ENCODE data around the gene SCN1B. TPM values are rescaled to one million over a fixed set of nuclear protein-coding genes. Genes with fewer than 3 reads are reported as not detected.

The SCN1B gene
- polyA plus RNA-seq, 1 donor from 2014 or later: 1.5 TPM

DNA sequence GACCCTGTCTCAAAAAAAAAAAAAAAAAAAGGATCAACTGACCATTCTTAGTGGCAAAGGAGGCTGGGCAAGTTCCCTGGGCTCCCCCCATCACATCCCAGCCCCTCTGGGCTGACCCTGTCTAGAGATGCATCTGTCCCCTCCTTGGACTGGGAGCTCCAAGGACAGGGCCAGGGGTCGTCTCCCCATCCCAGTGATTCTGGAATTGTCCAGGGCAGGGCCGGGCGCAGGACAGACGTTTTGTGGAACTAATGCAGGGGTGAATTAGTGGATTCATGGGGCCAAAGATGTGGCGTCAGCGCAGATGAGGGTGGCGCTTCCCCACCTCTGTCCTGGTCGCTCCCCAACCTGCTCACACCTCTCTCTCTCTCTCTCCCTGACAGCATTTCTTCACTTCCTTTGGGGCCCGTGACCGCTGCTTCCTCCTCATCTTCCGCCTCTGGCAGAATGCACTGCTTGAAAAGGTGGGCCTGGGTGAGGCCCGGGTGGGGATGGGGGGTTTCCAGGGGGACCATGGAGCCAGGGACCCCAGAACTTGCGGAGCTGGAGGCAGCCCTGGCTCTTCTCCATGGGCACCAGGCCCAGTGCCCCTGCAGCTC is 19.1 kb upstream of the SCN1B start:
- no peak for TF ChIP-seq MXI1 (conservative IDR thresholded peaks at IDR 0.05; ENCODE audit: poor library complexity, severe bottlenecking)
- TF ChIP-seq POLR2AphosphoS5 (IDR thresholded peaks at IDR 0.05): no peak
- TF ChIP-seq EP300 (conservative IDR thresholded peaks at IDR 0.05; ENCODE audit: poor library complexity, severe bottlenecking): no peak

DNA sequence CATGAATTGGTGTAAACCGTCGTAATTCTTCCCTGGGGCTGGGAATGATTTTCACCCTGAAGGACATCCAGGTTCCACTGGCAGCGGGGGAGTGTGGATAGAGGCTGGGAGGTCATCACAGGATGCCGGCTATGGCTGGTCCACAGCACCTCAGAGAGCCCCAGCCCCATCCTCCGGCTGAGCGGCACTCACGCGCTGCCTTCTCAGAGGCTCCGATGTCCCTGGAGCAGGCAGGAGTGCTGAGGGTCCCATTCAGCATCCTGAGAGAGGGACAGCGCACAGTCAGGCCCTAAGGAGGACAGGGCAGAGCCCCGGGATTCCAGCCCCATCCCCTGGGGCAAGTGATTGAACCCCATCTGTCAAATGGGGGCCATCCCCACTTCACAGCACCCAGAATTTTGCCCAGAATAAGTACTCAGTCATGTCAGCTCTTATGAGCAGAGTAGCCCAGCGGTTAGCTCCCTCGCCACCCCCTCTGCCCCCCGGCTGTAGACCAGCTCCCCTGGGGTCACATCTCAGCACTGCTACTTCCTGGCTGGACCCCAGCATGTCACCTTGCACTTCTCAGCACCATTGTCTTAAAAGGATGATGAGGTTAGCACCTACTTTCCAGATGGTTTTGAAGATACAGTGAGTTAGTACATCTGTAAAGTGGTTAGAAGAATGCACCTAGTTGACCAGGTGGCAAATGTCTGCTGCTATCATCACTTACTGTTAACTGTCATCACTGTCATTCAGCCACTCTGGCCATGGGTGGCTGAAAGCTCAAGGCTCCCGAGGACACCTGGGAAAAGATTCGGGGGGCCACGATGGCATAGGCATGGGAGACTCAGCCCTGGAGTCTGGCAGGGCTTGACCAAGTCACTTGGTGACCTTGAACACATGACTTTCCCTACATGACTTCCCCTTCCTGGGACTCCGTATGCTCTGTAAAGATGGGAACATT is 18.3 kb upstream of the SCN1B start:
- no peaks in the 10 kb centered on the region for H3K9me3 ChIP-seq (ENCODE audit: low read length)
- H4K20me1 ChIP-seq (ENCODE audit: insufficient read depth): no peaks in the 10 kb centered on the region
- H3K9ac ChIP-seq (ENCODE audit: low read length): no peak overlapping the region
- H3F3A ChIP-seq (ENCODE audit: insufficient read depth, low read length, poor library complexity, severe bottlenecking): no peaks in the 10 kb centered on the region
- H3K4me2 ChIP-seq (ENCODE audit: low read length): no peak overlapping the region
- no peaks in the 10 kb centered on the region for H3K79me2 ChIP-seq (replicated peaks; ENCODE audit: insufficient read depth, low read length)
- H3K27me3 ChIP-seq (ENCODE audit: insufficient read depth, low read depth, low read length): no peaks in the 10 kb centered on the region
- no peak overlapping the region for H3K27ac ChIP-seq (ENCODE audit: low read length)
- H2AFZ ChIP-seq (ENCODE audit: low read depth, low read length): no peak overlapping the region
- no peak overlapping the region for H3K4me3 ChIP-seq (ENCODE audit: low read length)
- TF ChIP-seq RAD21 (conservative IDR thresholded peaks at IDR 0.05) (no peak), SMC3 (conservative IDR thresholded peaks at IDR 0.05; ENCODE audit: poor library complexity) (no peak), MXI1 (conservative IDR thresholded peaks at IDR 0.05; ENCODE audit: poor library complexity, severe bottlenecking) (no peak), EP300 (conservative IDR thresholded peaks at IDR 0.05; ENCODE audit: poor library complexity, severe bottlenecking) (no peak), TAF1 (IDR thresholded peaks at IDR 0.05; ENCODE audit: low read depth) (no peak), EZH2 (IDR thresholded peaks at IDR 0.05; ENCODE audit: borderline replicate concordance, insufficient read depth, low read length, poor library complexity, severe bottlenecking) (no peak), POLR2AphosphoS5 (IDR thresholded peaks at IDR 0.05) (no peak)
- TF ChIP-seq, protein P1, sequence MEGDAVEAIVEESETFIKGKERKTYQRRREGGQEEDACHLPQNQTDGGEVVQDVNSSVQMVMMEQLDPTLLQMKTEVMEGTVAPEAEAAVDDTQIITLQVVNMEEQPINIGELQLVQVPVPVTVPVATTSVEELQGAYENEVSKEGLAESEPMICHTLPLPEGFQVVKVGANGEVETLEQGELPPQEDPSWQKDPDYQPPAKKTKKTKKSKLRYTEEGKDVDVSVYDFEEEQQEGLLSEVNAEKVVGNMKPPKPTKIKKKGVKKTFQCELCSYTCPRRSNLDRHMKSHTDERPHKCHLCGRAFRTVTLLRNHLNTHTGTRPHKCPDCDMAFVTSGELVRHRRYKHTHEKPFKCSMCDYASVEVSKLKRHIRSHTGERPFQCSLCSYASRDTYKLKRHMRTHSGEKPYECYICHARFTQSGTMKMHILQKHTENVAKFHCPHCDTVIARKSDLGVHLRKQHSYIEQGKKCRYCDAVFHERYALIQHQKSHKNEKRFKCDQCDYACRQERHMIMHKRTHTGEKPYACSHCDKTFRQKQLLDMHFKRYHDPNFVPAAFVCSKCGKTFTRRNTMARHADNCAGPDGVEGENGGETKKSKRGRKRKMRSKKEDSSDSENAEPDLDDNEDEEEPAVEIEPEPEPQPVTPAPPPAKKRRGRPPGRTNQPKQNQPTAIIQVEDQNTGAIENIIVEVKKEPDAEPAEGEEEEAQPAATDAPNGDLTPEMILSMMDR (IDR thresholded peaks at IDR 0.05; ENCODE audit: poor library complexity, severe bottlenecking): no peak
- TF ChIP-seq, protein P2, sequence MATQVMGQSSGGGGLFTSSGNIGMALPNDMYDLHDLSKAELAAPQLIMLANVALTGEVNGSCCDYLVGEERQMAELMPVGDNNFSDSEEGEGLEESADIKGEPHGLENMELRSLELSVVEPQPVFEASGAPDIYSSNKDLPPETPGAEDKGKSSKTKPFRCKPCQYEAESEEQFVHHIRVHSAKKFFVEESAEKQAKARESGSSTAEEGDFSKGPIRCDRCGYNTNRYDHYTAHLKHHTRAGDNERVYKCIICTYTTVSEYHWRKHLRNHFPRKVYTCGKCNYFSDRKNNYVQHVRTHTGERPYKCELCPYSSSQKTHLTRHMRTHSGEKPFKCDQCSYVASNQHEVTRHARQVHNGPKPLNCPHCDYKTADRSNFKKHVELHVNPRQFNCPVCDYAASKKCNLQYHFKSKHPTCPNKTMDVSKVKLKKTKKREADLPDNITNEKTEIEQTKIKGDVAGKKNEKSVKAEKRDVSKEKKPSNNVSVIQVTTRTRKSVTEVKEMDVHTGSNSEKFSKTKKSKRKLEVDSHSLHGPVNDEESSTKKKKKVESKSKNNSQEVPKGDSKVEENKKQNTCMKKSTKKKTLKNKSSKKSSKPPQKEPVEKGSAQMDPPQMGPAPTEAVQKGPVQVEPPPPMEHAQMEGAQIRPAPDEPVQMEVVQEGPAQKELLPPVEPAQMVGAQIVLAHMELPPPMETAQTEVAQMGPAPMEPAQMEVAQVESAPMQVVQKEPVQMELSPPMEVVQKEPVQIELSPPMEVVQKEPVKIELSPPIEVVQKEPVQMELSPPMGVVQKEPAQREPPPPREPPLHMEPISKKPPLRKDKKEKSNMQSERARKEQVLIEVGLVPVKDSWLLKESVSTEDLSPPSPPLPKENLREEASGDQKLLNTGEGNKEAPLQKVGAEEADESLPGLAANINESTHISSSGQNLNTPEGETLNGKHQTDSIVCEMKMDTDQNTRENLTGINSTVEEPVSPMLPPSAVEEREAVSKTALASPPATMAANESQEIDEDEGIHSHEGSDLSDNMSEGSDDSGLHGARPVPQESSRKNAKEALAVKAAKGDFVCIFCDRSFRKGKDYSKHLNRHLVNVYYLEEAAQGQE (IDR thresholded peaks at IDR 0.05; ENCODE audit: borderline replicate concordance): no peak
- no peaks in the 10 kb centered on the region for H3K36me3 ChIP-seq (ENCODE audit: insufficient read depth, low read length)
- H3K9me2 ChIP-seq (ENCODE audit: insufficient read depth, low read length): no peaks in the 10 kb centered on the region

More for the DNA sequence above, 19.1 kb upstream of the SCN1B start:
- H3K27me3 ChIP-seq (ENCODE audit: insufficient read depth, low read depth, low read length): no peaks in the 10 kb centered on the region
- H3K4me2 ChIP-seq (ENCODE audit: low read length): no peak overlapping the region
- H3K9ac ChIP-seq (ENCODE audit: low read length): no peak overlapping the region
- no peaks in the 10 kb centered on the region for H3F3A ChIP-seq (ENCODE audit: insufficient read depth, low read length, poor library complexity, severe bottlenecking)
- H3K4me3 ChIP-seq (ENCODE audit: low read length): no peak overlapping the region
- H4K20me1 ChIP-seq (ENCODE audit: insufficient read depth): no peaks in the 10 kb centered on the region
- peaks cover 5% of the 10 kb centered on the region for H3K79me2 ChIP-seq (replicated peaks; ENCODE audit: insufficient read depth, low read length)
- H2AFZ ChIP-seq (ENCODE audit: low read depth, low read length): no peak overlapping the region
- H3K9me2 ChIP-seq (ENCODE audit: insufficient read depth, low read length): no peaks in the 10 kb centered on the region
- H3K27ac ChIP-seq (ENCODE audit: low read length): no peak overlapping the region
- H3K9me3 ChIP-seq (ENCODE audit: low read length): no peaks in the 10 kb centered on the region
- no peaks in the 10 kb centered on the region for H3K36me3 ChIP-seq (ENCODE audit: insufficient read depth, low read length)

Measured in neural cell (in vitro differentiated cells).